Right lobe of liver (tissue), 6 donors: ENCODE results near the gene UTP15. TPM values are rescaled to one million over a fixed set of nuclear protein-coding genes. Genes with fewer than 3 reads are reported as not detected.

ENCODE experiments used
- ATAC-seq, 4 donors: fragments of 200-7000 bp; cut with Tn5 transposase; one replicate each; pipeline ENCODE4 v1.9.1; 2020; ENCODE audit warnings: mild to moderate bottlenecking in 4 of 4, moderate library complexity in 4 of 4
- DNase-seq, 3 donors: peaks; one replicate each; pipeline ENCODE4 v3.0.0-alpha.2; 2020
- H3K27ac ChIP-seq, 3 donors: fragments of 200-600 bp; one replicate each; pipeline ENCODE4 v1.8.0; 2022
- H3K27me3 ChIP-seq, 2 donors: fragments of 200-600 bp; one replicate each; pipeline ENCODE4 v1.8.0; 2022
- H3K36me3 ChIP-seq, 4 donors: fragments of 200-600 bp; sonication (generic) in 1 of 4; one replicate each; pipeline versions ENCODE4 v1.5.1 to v1.8.0; 2017 to 2022; ENCODE audit warnings: control low read depth in 1 of 4
- H3K4me1 ChIP-seq, 4 donors: fragments of 200-600 bp; sonication (generic) in 1 of 4; one replicate each; pipeline versions ENCODE4 v1.5.1 to v1.8.0; 2017 to 2022; ENCODE audit warnings: control low read depth in 1 of 4
- H3K4me3 ChIP-seq, 3 donors: fragments of 200-600 bp; one replicate each; pipeline ENCODE4 v1.8.0; 2022
- H3K9me3 ChIP-seq, 4 donors: fragments of 200-600 bp; sonication (generic) in 1 of 4; one replicate each; pipeline versions ENCODE4 v1.5.1 to v1.8.0; 2017 to 2022; ENCODE audit warnings: control low read depth in 1 of 4
- POLR2A ChIP-seq: fragments of 450-650 bp; IDR thresholded peaks from one replicate; pipeline ENCODE4 v1.6.1; 2017; ENCODE audit warnings: antibody characterized with exemption, mild to moderate bottlenecking
- intact Hi-C, 2 donors: fragments of 100-400 bp; cut with DNase I; formaldehyde crosslinking; loops; one replicate each; pipeline versions ENCODE4 v1.11.2 to v1.14.1; 2022
- total RNA-seq, 6 experiments: library from RNA; depleted of rRNA in 2 of 6; stranded (reverse); fragments of >200 nt in 2 of 6; fragmentation: NEBNext Ultra II Directional in 3 of 6; extraction: Animal tissue kit (Norgen Biotek cat#: 25700) in 3 of 6; gene quantifications; one replicate each; pipeline versions ENCODE4 v1.1.0 to v1.2.4, GENCODE V29; 2016 to 2023
- TF ChIP-seq, protein P1 (sequence below), 4 donors: fragments of 200-600 bp in 3 of 4; fragments of 450-650 bp in 1 of 4; IDR thresholded peaks; one replicate each; pipeline versions ENCODE4 v1.5.1 to v1.8.0; 2016 to 2022; ENCODE audit warnings: antibody characterized with exemption in 4 of 4, mild to moderate bottlenecking in 2 of 4
- donor health status: DM: no; HTN: yes; CAD: no.
- donor health status: DM: no; HTN: no; CAD: no.
- donor health status: DM: no; HTN: no; CAD: no.
- donor health status: DM: no; HTN: yes; CAD: no.
- donor health status: DM: no; HTN: yes; CAD: no.

Gene UTP15
- total RNA-seq, 6 experiments from 2014 or later: 6.0 to 16.5 (median 10.6) TPM

DNA sequence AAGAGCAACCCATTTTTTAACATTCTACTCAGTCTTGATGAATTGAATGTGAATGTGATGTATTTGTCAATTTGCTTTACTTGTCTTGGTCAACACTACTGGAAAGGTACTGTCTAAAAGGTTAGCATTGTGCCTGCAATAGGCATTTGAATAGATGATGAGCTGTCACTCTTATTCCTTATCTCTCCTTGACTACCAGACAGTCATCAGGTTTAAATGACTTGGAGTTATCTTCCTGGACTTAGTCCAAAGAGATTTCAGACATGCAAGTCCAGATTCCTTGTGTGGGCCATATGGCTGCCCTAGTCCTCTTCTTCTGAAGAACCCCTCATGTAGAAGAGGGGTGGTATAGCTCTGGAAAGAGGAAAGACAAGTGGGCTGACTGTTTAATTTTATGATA lies 65.2 kb downstream of the UTP15 start:
- H3K9me3 ChIP-seq: no peaks in the 10 kb centered on the region
- intact Hi-C loops: no loop called here
- peaks cover 0 to 14% (median 0%) of the 10 kb centered on the region in 4 donors for H3K4me1 ChIP-seq

DNA sequence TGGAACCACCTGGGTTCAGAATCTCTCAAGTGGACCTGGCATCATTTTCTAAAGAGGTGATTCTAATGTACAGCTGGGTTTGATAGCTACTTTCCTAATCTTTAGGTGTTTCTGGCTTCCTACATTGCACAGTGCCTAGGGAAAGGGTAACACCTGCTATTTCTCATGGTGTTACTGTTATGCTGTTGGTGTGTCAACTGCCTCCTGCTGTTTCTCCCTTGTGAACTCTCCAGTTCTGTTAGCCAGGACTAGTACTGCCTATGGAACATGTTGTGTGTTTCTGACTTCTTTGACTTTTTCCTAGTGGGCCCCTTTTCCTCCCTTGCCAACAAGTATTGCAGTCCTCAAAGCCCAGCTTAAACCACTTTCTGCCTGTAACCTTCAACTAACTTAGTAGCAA lies 66.0 kb downstream of the UTP15 start:
- Histone ChIP-seq H3K4me3 (no peak overlapping the region), H3K36me3 (no peaks in the 10 kb centered on the region), H3K9me3 (no peaks in the 10 kb centered on the region), H3K27me3 (no peaks in the 10 kb centered on the region), H3K27ac (no peak overlapping the region), H3K4me1 (peaks cover 0 to 14% (median 0%) of the 10 kb centered on the region in 4 donors)
- ATAC-seq (no peak), DNase-seq (no peak)
- no peak for TF ChIP-seq POLR2A
- TF ChIP-seq, protein P1, sequence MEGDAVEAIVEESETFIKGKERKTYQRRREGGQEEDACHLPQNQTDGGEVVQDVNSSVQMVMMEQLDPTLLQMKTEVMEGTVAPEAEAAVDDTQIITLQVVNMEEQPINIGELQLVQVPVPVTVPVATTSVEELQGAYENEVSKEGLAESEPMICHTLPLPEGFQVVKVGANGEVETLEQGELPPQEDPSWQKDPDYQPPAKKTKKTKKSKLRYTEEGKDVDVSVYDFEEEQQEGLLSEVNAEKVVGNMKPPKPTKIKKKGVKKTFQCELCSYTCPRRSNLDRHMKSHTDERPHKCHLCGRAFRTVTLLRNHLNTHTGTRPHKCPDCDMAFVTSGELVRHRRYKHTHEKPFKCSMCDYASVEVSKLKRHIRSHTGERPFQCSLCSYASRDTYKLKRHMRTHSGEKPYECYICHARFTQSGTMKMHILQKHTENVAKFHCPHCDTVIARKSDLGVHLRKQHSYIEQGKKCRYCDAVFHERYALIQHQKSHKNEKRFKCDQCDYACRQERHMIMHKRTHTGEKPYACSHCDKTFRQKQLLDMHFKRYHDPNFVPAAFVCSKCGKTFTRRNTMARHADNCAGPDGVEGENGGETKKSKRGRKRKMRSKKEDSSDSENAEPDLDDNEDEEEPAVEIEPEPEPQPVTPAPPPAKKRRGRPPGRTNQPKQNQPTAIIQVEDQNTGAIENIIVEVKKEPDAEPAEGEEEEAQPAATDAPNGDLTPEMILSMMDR (IDR thresholded peaks at IDR 0.05): no peak
- intact Hi-C loops: no loop called here

More for the DNA sequence above, 65.2 kb downstream of the UTP15 start:
- H3K27me3 ChIP-seq: no peaks in the 10 kb centered on the region
- DNase-seq (no peak), ATAC-seq (no peak)
- no peak overlapping the region for H3K4me3 ChIP-seq
- TF ChIP-seq POLR2A: no peak
- TF ChIP-seq, protein P1 (IDR thresholded peaks at IDR 0.05): no peak
- no peaks in the 10 kb centered on the region for H3K36me3 ChIP-seq
- no peak overlapping the region for H3K27ac ChIP-seq

Other genes starting within 250 kb of the UTP15 start
- not detected for gene FOXD1, start 117.0 kb upstream of the UTP15 start, total RNA-seq
- gene BTF3, start 67.3 kb upstream of the UTP15 start, total RNA-seq: 100 to 1,000 TPM; 157 to 250 (median 198) TPM
- gene ANKRA2, start 104 bp upstream of the UTP15 start, total RNA-seq: 10 to 100 TPM in 1 of 6 experiments, 1 to 10 TPM in 5; 7.4 to 12.2 (median 9.0) TPM
- 10 to 100 TPM in 2 of 6 experiments, 1 to 10 TPM in 4; 3.0 to 14.9 (median 6.4) TPM for gene ARHGEF28, start 60.5 kb downstream of the UTP15 start, total RNA-seq